Neutrophil (primary cell): ENCODE measurements around the gene POLR3GL.

ENCODE experiments used
- H3K27ac ChIP-seq: fragments of 200-600 bp; sonication (generic); 2 replicates; pipeline ENCODE4 v1.5.1; 2016; ENCODE audit warnings: mild to moderate bottlenecking, moderate library complexity
- H3K27me3 ChIP-seq: fragments of 200-600 bp; sonication (generic); 2 replicates; pipeline ENCODE4 v1.6.0; 2016; ENCODE audit warnings: mild to moderate bottlenecking
- H3K36me3 ChIP-seq: fragments of 200-600 bp; sonication (generic); 2 replicates; pipeline ENCODE4 v1.5.1; 2017
- H3K4me1 ChIP-seq, 2 experiments: fragments of 200-600 bp in 1 of 2; sonication (generic) in 1 of 2; 1 replicate in 1 of 2; 2 replicates in 1 of 2; pipeline versions ENCODE4 v1.5.1 to v1.6.1; 2013 to 2016; ENCODE audit warnings: low read depth in 1 of 2, low read length in 1 of 2, mild to moderate bottlenecking in 1 of 2, moderate library complexity in 1 of 2; ENCODE audit not compliant: control insufficient read depth in 1 of 2, insufficient read depth in 1 of 2
- H3K4me3 ChIP-seq, 2 experiments: fragments of 200-600 bp in 1 of 2; sonication (generic) in 1 of 2; 1 replicate in 1 of 2; 2 replicates in 1 of 2; pipeline ENCODE4 v1.5.1; 2013 to 2016; ENCODE audit warnings: low read depth in 1 of 2, low read length in 1 of 2, mild to moderate bottlenecking in 1 of 2, moderate library complexity in 1 of 2
- H3K9me3 ChIP-seq: fragments of 200-600 bp; sonication (generic); 2 replicates; pipeline ENCODE4 v1.5.1; 2016
- TF ChIP-seq, protein P1 (sequence below): fragments of 200-600 bp; sonication (generic); IDR thresholded peaks from 2 replicates; pipeline ENCODE4 v1.5.1; 2016; ENCODE audit warnings: antibody characterized with exemption

Gene POLR3GL

GRCh38 chr1:145991735-145992412 is 27.4 kb downstream of the POLR3GL start:
- Histone ChIP-seq H3K9me3 (no peaks in the 10 kb centered on the region), H3K27ac (peak overlapping the region; percentile 94), H3K27me3 (no peaks in the 10 kb centered on the region), H3K4me1 (peaks cover 41 to 56% of the 10 kb centered on the region in 2 experiments), H3K36me3 (peaks cover 47% of the 10 kb centered on the region), H3K4me3 (peak overlapping the region; percentile 95 to 100)
- TF ChIP-seq, protein P1, sequence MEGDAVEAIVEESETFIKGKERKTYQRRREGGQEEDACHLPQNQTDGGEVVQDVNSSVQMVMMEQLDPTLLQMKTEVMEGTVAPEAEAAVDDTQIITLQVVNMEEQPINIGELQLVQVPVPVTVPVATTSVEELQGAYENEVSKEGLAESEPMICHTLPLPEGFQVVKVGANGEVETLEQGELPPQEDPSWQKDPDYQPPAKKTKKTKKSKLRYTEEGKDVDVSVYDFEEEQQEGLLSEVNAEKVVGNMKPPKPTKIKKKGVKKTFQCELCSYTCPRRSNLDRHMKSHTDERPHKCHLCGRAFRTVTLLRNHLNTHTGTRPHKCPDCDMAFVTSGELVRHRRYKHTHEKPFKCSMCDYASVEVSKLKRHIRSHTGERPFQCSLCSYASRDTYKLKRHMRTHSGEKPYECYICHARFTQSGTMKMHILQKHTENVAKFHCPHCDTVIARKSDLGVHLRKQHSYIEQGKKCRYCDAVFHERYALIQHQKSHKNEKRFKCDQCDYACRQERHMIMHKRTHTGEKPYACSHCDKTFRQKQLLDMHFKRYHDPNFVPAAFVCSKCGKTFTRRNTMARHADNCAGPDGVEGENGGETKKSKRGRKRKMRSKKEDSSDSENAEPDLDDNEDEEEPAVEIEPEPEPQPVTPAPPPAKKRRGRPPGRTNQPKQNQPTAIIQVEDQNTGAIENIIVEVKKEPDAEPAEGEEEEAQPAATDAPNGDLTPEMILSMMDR, result no peak

- H3K27ac ChIP-seq, result peak overlapping the region; percentile 94
- no peaks in the 10 kb centered on the region for H3K9me3 ChIP-seq
Observed at GRCh38 chr1:145992502-145992936, 28.0 kb downstream of the POLR3GL start.

DNA sequence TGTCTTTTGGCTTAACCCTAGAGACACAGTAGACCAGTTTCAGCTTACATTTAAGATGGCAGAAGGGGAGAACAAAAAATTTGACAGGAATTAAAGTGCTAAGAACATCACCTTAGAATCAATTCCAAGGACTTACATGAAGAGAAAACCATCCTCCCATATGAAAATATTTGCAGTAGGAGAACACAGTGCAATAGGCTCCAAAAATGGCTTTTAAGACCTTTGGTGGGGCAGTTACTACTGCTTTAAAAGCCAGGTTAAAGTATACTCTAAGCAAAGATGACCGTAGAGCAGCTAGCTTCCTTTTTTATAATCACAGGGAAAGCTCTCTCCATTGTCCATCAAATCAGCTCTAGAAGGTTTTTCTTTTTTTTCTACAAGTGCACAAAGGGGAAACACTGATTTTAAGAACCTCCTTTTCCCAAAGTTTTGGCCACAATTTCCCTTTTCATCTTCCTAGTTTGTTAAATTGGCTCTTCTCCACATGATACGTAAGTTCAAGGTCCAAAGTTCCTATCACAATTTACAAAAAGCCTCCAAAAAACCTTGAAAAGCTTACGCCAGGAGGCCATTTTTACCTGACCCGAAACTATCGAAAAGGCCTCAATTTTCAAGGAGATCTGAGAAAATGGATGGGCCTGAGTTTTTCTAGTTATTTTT is 28.6 kb downstream of the POLR3GL start:
- TF ChIP-seq, protein P1, result no peak
- Histone ChIP-seq H3K4me3 (peak overlapping the region; percentile 95 to 100), H3K9me3 (no peaks in the 10 kb centered on the region), H3K4me1 (peaks cover 41 to 58% of the 10 kb centered on the region in 2 experiments), H3K36me3 (peaks cover 47% of the 10 kb centered on the region), H3K27ac (peak overlapping the region; percentile 94), H3K27me3 (no peaks in the 10 kb centered on the region)

More at GRCh38 chr1:145992502-145992936, 28.0 kb downstream of the POLR3GL start:
- peak overlapping the region; percentile 95 to 100 for H3K4me3 ChIP-seq
- TF ChIP-seq, protein P1, result no peak
- peaks cover 41 to 58% of the 10 kb centered on the region in 2 experiments for H3K4me1 ChIP-seq
- peaks cover 47% of the 10 kb centered on the region for H3K36me3 ChIP-seq
- H3K27me3 ChIP-seq, result no peaks in the 10 kb centered on the region

DNA sequence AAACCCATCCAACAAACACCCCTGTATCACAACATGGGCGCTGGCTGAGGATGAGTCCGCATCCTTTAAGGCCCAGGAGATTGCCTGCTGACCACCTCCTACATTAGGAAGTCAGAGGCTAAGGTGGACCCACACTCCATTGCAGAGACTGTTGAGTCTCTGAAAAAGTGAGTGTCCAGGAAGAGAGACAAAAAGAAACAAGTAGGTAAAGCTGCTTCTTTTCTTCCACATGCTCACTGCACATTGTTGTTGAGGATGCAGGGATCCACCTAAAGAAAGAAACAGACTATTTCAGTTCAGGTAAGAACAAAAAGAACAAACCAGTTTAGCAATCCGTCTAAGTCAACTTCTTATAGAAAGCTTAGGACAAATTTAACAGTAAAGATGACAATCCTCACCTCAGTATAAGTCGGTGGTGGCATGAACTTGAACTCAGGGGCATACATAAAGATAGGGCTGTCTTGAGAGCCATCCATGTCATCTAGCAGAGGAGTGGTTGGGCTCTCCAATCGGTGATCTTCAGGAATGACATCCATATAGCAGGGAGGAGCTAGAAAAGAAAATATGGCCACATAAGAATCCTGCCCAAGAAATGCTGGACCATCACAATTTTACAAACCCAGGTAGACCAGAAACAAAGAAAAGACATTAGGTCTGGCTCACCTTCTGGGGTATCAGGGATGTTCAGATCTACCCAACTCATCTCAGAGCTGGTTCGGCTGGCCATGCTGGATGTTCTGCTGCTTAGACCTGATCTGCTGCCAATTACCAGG is 29.3 kb downstream of the POLR3GL start:
- TF ChIP-seq, protein P1, result no peak
- Histone ChIP-seq H3K27me3 (no peaks in the 10 kb centered on the region), H3K4me1 (peaks cover 41 to 59% of the 10 kb centered on the region in 2 experiments), H3K4me3 (peak overlapping the region; percentile 95 to 100), H3K36me3 (peaks cover 47% of the 10 kb centered on the region), H3K27ac (peak overlapping the region; percentile 94), H3K9me3 (no peaks in the 10 kb centered on the region)

DNA sequence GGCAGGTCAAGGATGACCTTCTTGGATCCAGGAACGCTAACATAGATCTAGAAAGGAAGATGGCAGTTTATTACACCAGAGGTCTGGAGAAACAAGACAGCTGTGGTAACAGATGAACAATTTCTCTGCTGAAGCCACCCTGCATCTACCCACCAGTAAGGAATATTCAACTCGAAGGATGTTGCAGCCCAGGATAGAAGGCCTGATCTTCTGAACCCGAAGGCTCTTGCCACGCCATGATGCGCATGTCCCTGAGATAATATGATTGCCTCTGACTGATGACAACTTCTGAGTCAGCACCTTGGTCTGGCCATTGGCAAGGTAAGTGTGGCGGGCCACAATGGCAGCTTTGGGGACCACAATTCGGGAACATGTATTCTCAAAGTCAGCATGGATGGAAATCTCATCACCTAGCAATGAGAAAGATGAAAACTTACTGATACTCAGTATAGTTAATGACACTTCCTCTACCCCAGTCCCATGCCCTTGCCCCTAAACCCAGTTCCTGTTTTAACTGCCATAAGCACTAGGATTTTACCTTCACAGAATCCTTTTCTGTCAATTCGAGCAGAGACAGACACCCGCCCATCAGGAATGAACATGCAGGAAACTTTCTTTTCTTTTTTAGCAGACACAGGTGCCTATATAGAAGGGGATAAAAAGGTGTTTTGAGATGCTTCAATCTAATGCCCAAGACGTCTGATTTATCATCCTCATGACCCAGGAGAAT is 30.1 kb downstream of the POLR3GL start:
- TF ChIP-seq, protein P1, result no peak
- H3K36me3 ChIP-seq, result peaks cover 47% of the 10 kb centered on the region
- no peaks in the 10 kb centered on the region for H3K27me3 ChIP-seq
- peak overlapping the region; percentile 95 to 100 for H3K4me3 ChIP-seq
- peaks cover 39 to 61% of the 10 kb centered on the region in 2 experiments for H3K4me1 ChIP-seq
- H3K27ac ChIP-seq, result peak overlapping the region; percentile 94
- no peaks in the 10 kb centered on the region for H3K9me3 ChIP-seq
